Activated T-helper 2 cell treated with anti-CD3 and anti-CD28 coated beads, Interferon-gamma antibody, Interleukin-2, Interleukin-4, amounts not matched to agents 10 μg/mL and 5 μg/mL and 100 μg/mL, durations not matched to agents 14 hours and 24 hours and 36 hours (primary cell): ENCODE data around the gene TMEM170B. TPM values are rescaled to one million over a fixed set of nuclear protein-coding genes. Genes with fewer than 3 reads are reported as not detected.

Experiments used
- DNase-seq: peaks from one replicate; pipeline ENCODE4 v3.0.0; 2021; ENCODE audit warnings: low spot score
- H3K27ac Mint-ChIP-seq: one replicate; pipeline ENCODE4 v1.8.0; 2021; ENCODE audit warnings: mixed read lengths
- H3K27me3 Mint-ChIP-seq: one replicate; pipeline ENCODE4 v1.8.0; 2021; ENCODE audit warnings: low read depth, mixed read lengths
- H3K36me3 Mint-ChIP-seq: one replicate; pipeline ENCODE4 v1.8.0; 2021; ENCODE audit warnings: low read depth, mixed read lengths
- H3K4me1 Mint-ChIP-seq: one replicate; pipeline ENCODE4 v1.8.0; 2021; ENCODE audit warnings: low read depth, mixed read lengths
- H3K4me3 Mint-ChIP-seq: one replicate; pipeline ENCODE4 v1.8.0; 2021; ENCODE audit warnings: low read depth, mild to moderate bottlenecking, moderate library complexity, mixed read lengths
- H3K9me3 Mint-ChIP-seq: one replicate; pipeline ENCODE4 v1.8.0; 2021; ENCODE audit warnings: mixed read lengths
- intact Hi-C: fragments of 100-400 bp; cut with micrococcal nuclease; formaldehyde crosslinking; loops from one replicate; pipeline ENCODE4 v1.15.1; 2023
- total RNA-seq: library from RNA; stranded (reverse); gene quantifications from 2 replicates; pipeline ENCODE4 v1.2.3, GENCODE V29; 2022

The TMEM170B gene
- total RNA-seq, 1 donor from 2014 or later = 0.62 TPM

- Mint-ChIP-seq H3K36me3 (no peaks in the 10 kb centered on the region), H3K9me3 (no peaks in the 10 kb centered on the region), H3K4me3 (no peak overlapping the region), H3K27me3 (peaks cover 9% of the 10 kb centered on the region), H3K4me1 (no peaks in the 10 kb centered on the region), H3K27ac (no peak overlapping the region)
- no peak for DNase-seq
- intact Hi-C loops = no loop called here
These were observed 62.7 kb downstream of the TMEM170B start for GRCh38 chr6:11600251-11600650.

- Mint-ChIP-seq H3K27ac (no peak overlapping the region), H3K27me3 (peaks cover 12% of the 10 kb centered on the region), H3K4me1 (no peaks in the 10 kb centered on the region), H3K9me3 (no peaks in the 10 kb centered on the region), H3K36me3 (no peaks in the 10 kb centered on the region), H3K4me3 (no peak overlapping the region)
- DNase-seq = no peak
- intact Hi-C loops = no loop called here
These were observed 64.4 kb downstream of the TMEM170B start for GRCh38 chr6:11601776-11602605.

DNA sequence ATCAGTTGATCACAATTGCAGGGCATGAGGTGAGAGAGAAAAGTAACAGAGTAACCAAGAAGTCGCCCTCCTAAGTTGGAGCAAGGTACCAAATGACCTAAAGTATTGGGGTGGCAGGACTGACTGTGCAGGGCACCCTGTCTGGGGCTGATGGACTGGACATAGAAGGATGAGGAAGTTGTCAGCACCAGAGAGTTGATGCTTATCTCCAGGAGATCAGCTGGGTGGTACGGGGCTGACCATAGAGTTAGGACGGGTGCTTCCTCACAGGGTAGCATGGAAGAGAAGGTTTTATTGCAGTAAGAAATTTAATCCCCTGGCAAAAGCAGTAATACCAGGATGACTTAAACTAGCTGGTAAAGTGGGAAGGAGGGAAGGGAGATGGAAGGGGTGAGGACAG, 66.7 kb downstream of the TMEM170B start:
- Mint-ChIP-seq H3K4me3 (no peak overlapping the region), H3K27me3 (peaks cover 14% of the 10 kb centered on the region), H3K36me3 (no peaks in the 10 kb centered on the region), H3K27ac (no peak overlapping the region), H3K9me3 (no peaks in the 10 kb centered on the region), H3K4me1 (no peaks in the 10 kb centered on the region)
- intact Hi-C loops = no loop called here
- DNase-seq = no peak

DNA sequence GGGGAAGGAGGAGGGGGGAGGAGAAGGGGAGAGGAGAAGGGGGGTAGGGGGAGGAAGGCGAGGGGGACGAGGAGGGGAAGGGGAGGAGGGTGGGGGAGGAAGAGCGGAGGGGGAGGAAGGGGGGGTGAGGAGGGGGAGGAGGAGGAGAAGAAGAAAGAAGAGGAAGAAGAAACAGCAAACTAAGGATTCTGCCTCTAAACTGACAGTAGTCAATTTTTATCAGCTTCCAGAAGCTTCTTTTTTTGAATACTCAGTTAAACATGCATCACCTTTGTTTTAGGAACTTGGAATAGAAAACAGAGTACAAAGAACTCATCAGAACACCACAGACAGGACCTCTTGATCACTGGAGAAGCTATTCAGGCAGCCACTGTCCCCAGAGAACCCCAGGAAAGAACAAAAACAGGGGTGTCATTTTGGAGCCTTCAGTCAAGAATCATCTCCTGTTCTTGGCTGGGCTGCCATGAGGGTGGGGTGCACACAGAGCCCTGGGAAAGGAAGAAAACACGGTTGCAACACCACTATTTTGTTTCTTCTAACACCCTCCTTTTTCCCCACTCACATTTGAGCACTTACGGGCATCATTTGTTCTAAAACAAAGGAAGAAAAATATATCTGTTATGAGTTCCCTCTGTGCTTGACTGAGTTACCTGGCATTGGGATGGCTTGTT, 67.4 kb downstream of the TMEM170B start:
- peaks cover 14% of the 10 kb centered on the region for H3K27me3 Mint-ChIP-seq
- H3K36me3 Mint-ChIP-seq = no peaks in the 10 kb centered on the region
- intact Hi-C loops = no loop called here

DNA sequence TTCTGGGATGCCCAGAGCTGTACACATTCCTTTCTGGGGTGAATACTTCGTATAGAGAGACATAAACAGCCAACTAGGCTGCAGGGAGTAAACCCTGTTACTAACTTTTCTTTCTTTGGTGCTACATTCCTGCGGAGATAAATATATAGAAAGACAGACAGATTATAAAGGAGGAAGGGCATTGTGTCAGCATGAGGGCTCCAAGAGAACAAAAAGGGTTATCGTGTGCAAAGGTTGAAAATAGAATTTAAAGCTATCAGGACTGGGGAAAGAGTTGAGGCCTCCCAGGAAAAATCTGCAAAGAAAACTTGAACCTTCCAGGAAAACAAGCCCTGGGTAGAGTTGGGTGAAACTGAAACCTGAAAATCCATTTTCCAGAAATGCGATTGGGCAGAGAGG, 68.0 kb downstream of the TMEM170B start:
- intact Hi-C loops = no loop called here
- Mint-ChIP-seq H3K4me1 (no peaks in the 10 kb centered on the region), H3K9me3 (no peaks in the 10 kb centered on the region), H3K36me3 (no peaks in the 10 kb centered on the region), H3K4me3 (no peak overlapping the region), H3K27ac (no peak overlapping the region), H3K27me3 (peaks cover 14% of the 10 kb centered on the region)
- DNase-seq = no peak

More for the DNA sequence above, 67.4 kb downstream of the TMEM170B start:
- Mint-ChIP-seq H3K9me3 (no peaks in the 10 kb centered on the region), H3K4me3 (no peak overlapping the region), H3K4me1 (no peaks in the 10 kb centered on the region), H3K27ac (no peak overlapping the region)
- no peak for DNase-seq

DNA sequence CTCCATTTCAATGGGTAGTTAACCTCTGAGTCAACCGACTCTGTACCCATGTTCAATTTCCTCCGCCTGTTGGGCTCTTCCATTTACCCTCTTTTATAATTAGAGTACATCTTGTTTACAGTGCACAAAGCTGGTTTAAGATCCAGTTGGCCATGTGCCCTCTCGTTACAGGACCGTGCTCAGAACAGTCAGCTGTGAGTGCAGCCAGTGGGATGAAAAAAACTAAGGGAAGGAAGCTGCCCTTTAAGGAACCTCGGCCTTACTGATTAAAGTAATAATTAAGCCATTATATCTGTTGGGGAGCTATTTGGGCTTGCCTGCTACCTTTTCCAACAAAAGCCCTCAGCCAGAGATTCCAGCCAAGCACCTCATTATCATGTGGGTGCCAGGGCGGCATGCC, 68.8 kb downstream of the TMEM170B start:
- Mint-ChIP-seq H3K27ac (no peak overlapping the region), H3K27me3 (peaks cover 13% of the 10 kb centered on the region), H3K36me3 (no peaks in the 10 kb centered on the region), H3K4me3 (no peak overlapping the region), H3K9me3 (no peaks in the 10 kb centered on the region), H3K4me1 (no peaks in the 10 kb centered on the region)
- intact Hi-C loops = no loop called here
- no peak for DNase-seq

DNA sequence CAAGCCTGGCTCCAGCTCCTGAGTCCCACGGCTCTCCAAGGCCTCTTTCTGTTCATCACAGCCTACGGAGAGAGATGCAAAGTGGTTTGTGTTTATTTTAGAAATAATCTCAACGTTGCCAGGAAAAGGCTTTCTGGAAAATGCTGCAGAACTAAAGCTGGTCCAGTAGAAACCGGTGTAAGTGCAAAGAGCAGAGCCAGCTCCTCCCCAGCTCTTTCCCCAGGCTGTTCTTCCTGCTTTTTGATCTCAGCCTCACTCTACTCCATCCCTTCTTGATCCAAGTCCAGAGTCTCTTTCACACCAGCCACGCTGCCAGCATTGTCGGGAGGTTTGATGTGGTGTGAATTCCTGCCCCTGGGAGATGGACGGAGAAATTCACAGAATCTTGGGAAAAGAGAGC, 69.8 kb downstream of the TMEM170B start:
- no peaks in the 10 kb centered on the region for H3K9me3 Mint-ChIP-seq
- no peak overlapping the region for H3K4me3 Mint-ChIP-seq
- H3K27me3 Mint-ChIP-seq = peaks cover 13% of the 10 kb centered on the region
- no peak overlapping the region for H3K27ac Mint-ChIP-seq
- intact Hi-C loops = no loop called here
- no peaks in the 10 kb centered on the region for H3K4me1 Mint-ChIP-seq
- H3K36me3 Mint-ChIP-seq = no peaks in the 10 kb centered on the region
- no peak for DNase-seq

DNA sequence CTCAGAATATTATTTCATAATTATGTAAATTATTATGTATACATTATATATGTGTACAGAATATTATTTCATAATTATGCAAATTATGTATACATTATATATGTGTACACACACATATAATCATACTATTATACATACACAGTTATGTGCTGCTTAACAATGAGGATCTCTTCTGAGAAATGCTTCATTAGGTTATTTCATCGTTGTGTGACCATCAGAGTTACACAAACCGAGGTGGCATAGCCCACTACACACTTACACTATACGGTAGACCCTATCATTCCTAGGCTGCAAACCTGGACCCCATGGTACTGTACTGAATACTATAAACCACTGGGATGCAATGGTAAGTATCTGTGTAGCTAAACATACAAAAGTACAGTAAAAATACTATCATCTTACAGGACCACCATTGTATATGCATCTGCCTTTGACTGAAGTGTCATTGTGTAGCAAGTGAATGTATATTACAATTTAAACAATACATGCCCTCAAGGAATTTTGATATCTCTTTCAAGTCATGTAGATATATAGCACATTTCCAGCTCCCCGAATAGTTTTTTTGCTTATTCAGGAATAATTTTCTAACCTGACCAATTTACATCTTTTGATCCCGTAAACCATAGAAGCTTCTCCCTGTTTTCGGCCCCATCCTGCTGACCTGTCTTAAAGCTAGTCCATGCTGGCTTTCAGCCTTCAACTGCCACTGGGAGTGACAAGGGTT, 71.2 kb downstream of the TMEM170B start:
- Mint-ChIP-seq H3K4me1 (no peaks in the 10 kb centered on the region), H3K4me3 (no peak overlapping the region), H3K36me3 (no peaks in the 10 kb centered on the region), H3K27ac (no peak overlapping the region), H3K9me3 (no peaks in the 10 kb centered on the region), H3K27me3 (peaks cover 13% of the 10 kb centered on the region)
- no peak for DNase-seq
- intact Hi-C loops = no loop called here

DNA sequence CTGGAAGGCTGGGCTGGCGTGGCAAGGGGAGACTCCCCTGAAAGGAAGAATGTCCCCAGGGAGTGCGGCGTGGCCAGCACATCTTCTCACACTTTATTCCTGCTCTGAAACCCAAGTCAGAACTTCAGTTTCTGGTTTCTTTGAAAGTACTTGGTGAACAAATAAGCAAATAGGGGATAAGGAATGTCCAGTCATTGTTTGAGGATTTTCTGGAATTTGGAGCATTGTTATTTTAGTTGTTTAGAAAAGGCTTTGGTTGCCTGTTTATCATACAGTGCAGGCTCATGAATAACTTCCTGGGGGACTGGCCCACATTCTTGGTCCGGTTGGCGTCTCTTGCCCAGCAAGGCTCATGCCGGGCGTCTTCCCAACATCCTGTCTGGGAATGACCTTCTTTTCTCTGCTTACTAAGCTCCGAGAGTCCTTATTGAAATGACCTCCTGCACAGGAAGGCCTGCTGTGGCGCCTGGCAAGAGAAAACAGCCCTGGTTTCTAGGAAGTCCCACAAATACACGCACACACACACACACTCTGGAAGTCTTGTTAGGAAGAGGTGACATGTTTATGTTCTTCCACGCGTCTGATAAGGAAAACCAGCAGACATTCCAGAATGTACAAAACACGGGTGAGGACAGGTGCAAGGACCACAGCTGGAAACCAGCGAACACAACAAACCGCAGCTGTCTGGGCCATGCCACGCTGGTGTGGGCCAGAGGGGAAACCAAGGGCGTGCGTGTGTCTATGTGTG, 71.9 kb downstream of the TMEM170B start:
- Mint-ChIP-seq H3K36me3 (no peaks in the 10 kb centered on the region), H3K9me3 (no peaks in the 10 kb centered on the region), H3K4me1 (no peaks in the 10 kb centered on the region), H3K27me3 (peaks cover 6% of the 10 kb centered on the region), H3K4me3 (no peak overlapping the region), H3K27ac (no peak overlapping the region)
- DNase-seq = no peak
- intact Hi-C loops = no loop called here

GRCh38 chr6:11613336-11613735, 75.8 kb downstream of the TMEM170B start:
- no peak overlapping the region for H3K4me3 Mint-ChIP-seq
- no peak overlapping the region for H3K27ac Mint-ChIP-seq
- H3K4me1 Mint-ChIP-seq = no peaks in the 10 kb centered on the region
- H3K36me3 Mint-ChIP-seq = no peaks in the 10 kb centered on the region
- no peaks in the 10 kb centered on the region for H3K9me3 Mint-ChIP-seq
- intact Hi-C loops = no loop called here
- no peaks in the 10 kb centered on the region for H3K27me3 Mint-ChIP-seq
- no peak for DNase-seq

DNA sequence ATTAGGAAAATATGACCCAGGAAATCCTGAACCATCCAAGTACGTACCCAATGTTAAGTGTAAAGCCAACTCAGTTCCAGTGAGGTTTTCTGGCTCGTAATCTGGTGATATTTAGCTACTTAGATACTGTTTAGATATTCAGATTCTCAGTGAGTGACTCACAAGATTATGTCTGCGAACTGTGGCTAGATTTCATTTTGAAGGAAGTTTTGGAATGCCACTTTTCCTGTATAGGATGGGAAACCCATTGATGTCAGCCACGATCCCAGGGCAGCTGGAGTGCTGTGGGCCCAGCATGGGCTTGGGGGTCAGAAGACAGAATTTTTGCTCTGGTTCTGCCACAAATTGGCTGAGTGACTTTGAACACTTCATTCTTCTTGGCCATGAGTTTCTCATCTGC, 76.3 kb downstream of the TMEM170B start:
- Mint-ChIP-seq H3K27me3 (no peaks in the 10 kb centered on the region), H3K4me3 (no peak overlapping the region), H3K36me3 (no peaks in the 10 kb centered on the region), H3K27ac (no peak overlapping the region), H3K4me1 (no peaks in the 10 kb centered on the region), H3K9me3 (no peaks in the 10 kb centered on the region)
- DNase-seq = no peak
- intact Hi-C loops = no loop called here

DNA sequence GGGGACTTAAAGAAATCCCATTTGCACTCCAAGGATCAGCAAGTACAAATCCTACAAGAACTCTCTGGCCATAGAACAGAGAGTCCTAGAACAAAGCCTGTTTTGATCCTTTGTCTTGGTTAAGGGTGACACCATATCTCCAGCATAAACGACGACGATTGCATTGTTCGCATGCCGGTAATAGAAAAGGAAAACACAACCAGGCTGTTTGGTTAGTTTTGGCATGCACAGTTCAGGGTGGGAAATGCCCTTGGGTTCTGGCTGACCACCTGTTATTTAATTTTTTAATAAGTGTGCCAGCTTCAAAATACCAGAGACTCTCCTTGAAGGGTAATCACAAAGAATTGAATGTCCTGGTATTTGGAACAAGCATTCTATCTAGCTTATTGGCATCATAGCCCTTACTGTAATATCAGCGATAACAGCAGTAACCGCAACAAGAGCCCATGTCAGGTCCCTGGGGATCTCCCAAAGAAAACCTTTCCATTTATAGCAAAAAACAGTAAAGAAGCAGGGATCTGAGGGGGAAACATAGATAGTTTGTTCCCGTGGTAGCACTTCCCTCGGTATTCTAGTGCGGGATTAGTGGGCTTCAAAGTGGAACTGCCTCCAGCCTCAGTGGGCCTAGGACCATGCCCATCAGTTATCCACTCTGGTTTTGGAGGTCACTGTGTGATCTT, 77.1 kb downstream of the TMEM170B start:
- H3K27ac Mint-ChIP-seq = no peak overlapping the region
- intact Hi-C loops = no loop called here
- no peaks in the 10 kb centered on the region for H3K9me3 Mint-ChIP-seq
- no peak overlapping the region for H3K4me3 Mint-ChIP-seq
- H3K4me1 Mint-ChIP-seq = no peaks in the 10 kb centered on the region
- no peaks in the 10 kb centered on the region for H3K27me3 Mint-ChIP-seq
- no peaks in the 10 kb centered on the region for H3K36me3 Mint-ChIP-seq
- DNase-seq = no peak
